GM18519 (cell line): ENCODE results near the gene ABHD8.

ENCODE experiments used
- ATAC-seq: cut with Tn5 transposase; IDR thresholded peaks from one replicate; pipeline ENCODE4 v1.9.1; 2021; ENCODE audit warnings: mild to moderate bottlenecking, moderate library complexity; ENCODE audit not compliant: unreplicated experiment, low FRiP score

Gene ABHD8

GRCh38 chr19:17323300-17323963, 20.2 kb upstream of the ABHD8 start:
- no peak for ATAC-seq

- no peak for ATAC-seq
These were observed 19.6 kb upstream of the ABHD8 start for GRCh38 chr19:17322854-17323253.

GRCh38 chr19:17321655-17322489, 18.6 kb upstream of the ABHD8 start:
- ATAC-seq: no peak

- no peak for ATAC-seq
These were observed 17.2 kb upstream of the ABHD8 start for GRCh38 chr19:17320435-17320834.

- ATAC-seq: no peak
These were observed 16.4 kb upstream of the ABHD8 start for GRCh38 chr19:17319473-17320238.

GRCh38 chr19:17318966-17319365, 15.7 kb upstream of the ABHD8 start:
- ATAC-seq: no peak

GRCh38 chr19:17314007-17314593, 10.9 kb upstream of the ABHD8 start:
- no peak for ATAC-seq

GRCh38 chr19:17312189-17313113, 9.2 kb upstream of the ABHD8 start:
- no peak for ATAC-seq

GRCh38 chr19:17311455-17312188, 8.4 kb upstream of the ABHD8 start:
- no peak for ATAC-seq

- no peak for ATAC-seq
These were observed 6.8 kb upstream of the ABHD8 start for GRCh38 chr19:17309965-17310461.

- peak; percentile 60 for ATAC-seq
These were observed 6.2 kb upstream of the ABHD8 start, which contains the start of gene DDA1 for GRCh38 chr19:17309198-17309964. Gene DDA1 (plus strand): TSS chr19:17309563. CDS start chr19:17309655, 92 bp downstream.

GRCh38 chr19:17307876-17308377, 4.7 kb upstream of the ABHD8 start:
- no peak for ATAC-seq

- ATAC-seq: no peak
These were observed 3.1 kb upstream of the ABHD8 start for GRCh38 chr19:17306285-17306714.

GRCh38 chr19:17305517-17306284, 2.5 kb upstream of the ABHD8 start, which contains the start of gene MRPL34:
Gene MRPL34 (plus strand): TSS chr19:17305872. CDS start chr19:17305893, 21 bp downstream.
- ATAC-seq: peak; percentile 52

GRCh38 chr19:17305216-17305516, 1.9 kb upstream of the ABHD8 start:
- no peak for ATAC-seq

- ATAC-seq: no peak
These were observed 1.4 kb upstream of the ABHD8 start for GRCh38 chr19:17304386-17305215.
